Esophagus squamous epithelium (tissue), 5 donors: Measurements from ENCODE around the gene ZFP62. TPM values are rescaled to one million over a fixed set of nuclear protein-coding genes. Genes with fewer than 3 reads are reported as not detected.

ENCODE experiments used
- DNase-seq: peaks from one replicate; lab custom pipeline; 2025; lab: John Stamatoyannopoulos, UW
- H3K27ac ChIP-seq, 4 donors: fragments of 200-600 bp; sonication (generic); one replicate each; pipeline ENCODE4 v1.5.1; 2016 to 2019; ENCODE audit warnings: mild to moderate bottlenecking in 1 of 4
- H3K27me3 ChIP-seq, 4 donors: fragments of 200-600 bp; sonication (generic); 1 replicate in 3 of 4; 2 replicates in 1 of 4; pipeline versions ENCODE4 v1.5.1 to v1.6.0; 2017 to 2021; ENCODE audit warnings: antibody characterized with exemption in 1 of 4
- H3K36me3 ChIP-seq, 3 donors: fragments of 200-600 bp; sonication (generic); one replicate each; pipeline ENCODE4 v1.5.1; 2016 to 2019
- H3K4me1 ChIP-seq, 3 donors: fragments of 200-600 bp; sonication (generic); one replicate each; pipeline ENCODE4 v1.5.1; 2017 to 2019
- H3K4me3 ChIP-seq, 4 donors: fragments of 200-600 bp; sonication (generic); 1 replicate in 3 of 4; 2 replicates in 1 of 4; pipeline ENCODE4 v1.5.1; 2016 to 2019; ENCODE audit warnings: mild to moderate bottlenecking in 2 of 4, moderate library complexity in 1 of 4
- H3K9me3 ChIP-seq, 3 donors: fragments of 200-600 bp; sonication (generic); one replicate each; pipeline ENCODE4 v1.5.1; 2016 to 2019
- POLR2A ChIP-seq, 4 donors: fragments of 450-650 bp; IDR thresholded peaks; one replicate each; pipeline ENCODE4 v1.6.1; 2017; ENCODE audit warnings: antibody characterized with exemption in 4 of 4, mild to moderate bottlenecking in 4 of 4, moderate library complexity in 3 of 4
- WGBS, 2 donors: methylation state at CpG; one replicate each; pipeline ENCODE4 v1.1.5; 2018; 5-methylcytosine and 5-hydroxymethylcytosine counted together
- intact Hi-C: fragments of 100-400 bp; cut with DNase I; formaldehyde crosslinking; loops from one replicate; pipeline ENCODE4 v1.15.0; 2022
- total RNA-seq, 4 donors: library from RNA; depleted of rRNA; stranded (reverse); fragments of >200 nt; gene quantifications; one replicate each; pipeline ENCODE4 v1.1.0, GENCODE V29; 2016
- TF ChIP-seq, protein P1 (sequence below), 6 experiments: fragments of 450-650 bp in 4 of 6; fragments of 200-600 bp in 2 of 6; sonication (generic) in 2 of 6; IDR thresholded peaks; one replicate each; pipeline ENCODE4 v1.5.1; 2016 to 2019; ENCODE audit warnings: antibody characterized with exemption in 6 of 6, mild to moderate bottlenecking in 4 of 6, moderate library complexity in 4 of 6
- donor health status: DM: yes; HTN: yes; CAD: no.

ZFP62 gene
- total RNA-seq, 4 donors from 2014 or later, result 8.9 to 32.6 (median 19.2) TPM

DNA sequence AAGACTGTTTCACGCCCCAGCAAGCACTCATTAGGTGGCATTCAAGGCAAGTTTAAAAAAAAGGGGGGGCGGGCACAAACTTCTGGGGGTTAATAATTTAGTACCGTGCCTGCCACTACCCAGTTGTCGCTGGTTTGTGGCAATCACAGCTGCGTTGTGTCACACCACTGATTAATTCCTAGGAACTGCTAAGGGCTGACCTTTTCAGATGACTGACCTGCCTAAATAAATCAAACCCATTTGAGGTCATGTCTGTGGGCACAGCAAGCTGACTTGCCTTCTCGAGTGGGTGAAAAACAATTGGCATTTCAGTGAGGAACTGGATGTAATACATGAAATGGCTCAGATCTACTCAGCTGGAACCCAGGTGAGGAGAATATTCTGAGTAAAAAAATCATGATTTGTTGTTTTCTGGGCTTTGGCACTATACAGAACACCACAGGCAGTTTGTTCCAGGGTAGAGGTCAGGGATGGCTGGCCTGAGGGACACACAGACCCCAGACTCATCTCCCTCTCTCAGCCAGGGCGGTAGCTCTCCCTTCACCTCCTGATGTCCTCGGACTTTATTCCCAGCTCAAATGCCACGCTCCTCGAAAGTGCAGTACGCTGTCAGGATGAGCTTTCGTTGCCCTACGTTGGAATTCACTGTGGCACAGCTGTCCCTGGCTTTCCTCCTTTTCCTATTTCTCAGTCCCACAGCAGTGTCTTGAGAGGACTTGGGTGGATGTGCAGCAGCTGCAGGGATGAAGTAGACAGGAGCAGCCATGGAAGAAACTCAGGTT, 43.0 kb downstream of the ZFP62 start:
- 48 to 60% methylated on average over 11 to 13 of the region's 13 CpGs for WGBS, 2 donors
- no peaks in the 10 kb centered on the region for H3K27me3 ChIP-seq
- peak overlapping the region in 3 of 4 donors; percentile 68 to 78 (median 70) for H3K27ac ChIP-seq
- H3K9me3 ChIP-seq, result no peaks in the 10 kb centered on the region
- intact Hi-C loops, result no loop called here
- H3K4me1 ChIP-seq, result peaks cover 19 to 74% (median 32%) of the 10 kb centered on the region in 3 donors
- no peak for DNase-seq
- no peak overlapping the region for H3K4me3 ChIP-seq
- H3K36me3 ChIP-seq, result no peaks in the 10 kb centered on the region
- TF ChIP-seq POLR2A (IDR thresholded peaks at IDR 0.05), result no peak
- TF ChIP-seq, protein P1, sequence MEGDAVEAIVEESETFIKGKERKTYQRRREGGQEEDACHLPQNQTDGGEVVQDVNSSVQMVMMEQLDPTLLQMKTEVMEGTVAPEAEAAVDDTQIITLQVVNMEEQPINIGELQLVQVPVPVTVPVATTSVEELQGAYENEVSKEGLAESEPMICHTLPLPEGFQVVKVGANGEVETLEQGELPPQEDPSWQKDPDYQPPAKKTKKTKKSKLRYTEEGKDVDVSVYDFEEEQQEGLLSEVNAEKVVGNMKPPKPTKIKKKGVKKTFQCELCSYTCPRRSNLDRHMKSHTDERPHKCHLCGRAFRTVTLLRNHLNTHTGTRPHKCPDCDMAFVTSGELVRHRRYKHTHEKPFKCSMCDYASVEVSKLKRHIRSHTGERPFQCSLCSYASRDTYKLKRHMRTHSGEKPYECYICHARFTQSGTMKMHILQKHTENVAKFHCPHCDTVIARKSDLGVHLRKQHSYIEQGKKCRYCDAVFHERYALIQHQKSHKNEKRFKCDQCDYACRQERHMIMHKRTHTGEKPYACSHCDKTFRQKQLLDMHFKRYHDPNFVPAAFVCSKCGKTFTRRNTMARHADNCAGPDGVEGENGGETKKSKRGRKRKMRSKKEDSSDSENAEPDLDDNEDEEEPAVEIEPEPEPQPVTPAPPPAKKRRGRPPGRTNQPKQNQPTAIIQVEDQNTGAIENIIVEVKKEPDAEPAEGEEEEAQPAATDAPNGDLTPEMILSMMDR (IDR thresholded peaks at IDR 0.05), result no peak

DNA sequence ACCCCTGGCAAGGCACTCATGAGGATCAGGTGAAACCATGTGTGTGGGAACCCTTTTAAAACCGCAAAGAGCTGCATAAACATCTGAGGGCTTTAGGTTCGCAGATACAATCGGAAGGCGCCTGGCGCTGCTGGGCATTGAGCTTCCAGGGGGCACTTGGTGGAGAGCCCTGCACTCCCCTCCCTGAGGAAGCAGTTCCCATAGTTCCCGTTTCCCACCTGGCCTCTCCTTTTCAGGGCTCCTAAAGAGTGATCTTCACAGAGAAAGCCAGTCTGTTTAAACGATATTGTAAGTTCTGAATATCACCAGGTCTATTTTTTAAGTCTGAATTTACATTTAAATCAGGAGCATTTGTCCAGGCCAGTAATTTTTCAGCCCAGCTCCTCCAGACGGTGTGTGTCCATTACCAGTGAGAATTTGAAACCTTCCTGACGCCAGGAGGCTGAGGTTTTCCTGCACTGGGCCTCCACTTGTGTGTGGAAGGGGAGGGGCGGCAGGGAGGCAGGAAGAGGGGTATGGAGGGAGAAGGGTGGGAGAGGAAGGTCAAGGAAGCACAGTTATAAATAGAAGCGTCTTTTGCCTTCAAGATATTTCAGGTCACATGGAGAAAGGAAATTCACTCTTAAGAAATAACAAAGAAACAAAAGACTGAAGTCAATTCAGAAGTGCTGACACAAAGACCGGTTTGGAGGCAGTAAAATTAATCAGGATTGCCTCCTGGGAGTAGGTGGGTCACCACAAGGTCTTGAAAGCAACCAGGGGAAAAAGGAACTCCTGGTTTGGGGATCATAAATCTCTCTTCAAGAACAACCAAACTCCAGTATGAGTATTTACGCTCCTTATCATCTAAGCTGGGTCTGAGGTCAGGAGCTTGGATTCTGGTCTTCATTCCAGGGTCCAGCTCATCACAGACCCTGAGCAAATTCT, 44.2 kb downstream of the ZFP62 start:
- Histone ChIP-seq H3K9me3 (no peaks in the 10 kb centered on the region), H3K27me3 (no peaks in the 10 kb centered on the region), H3K27ac (peak overlapping the region in 3 of 4 donors; percentile 68 to 78 (median 70)), H3K4me3 (no peak overlapping the region), H3K4me1 (peaks cover 24 to 83% (median 32%) of the 10 kb centered on the region in 3 donors), H3K36me3 (no peaks in the 10 kb centered on the region)
- no peak for DNase-seq
- intact Hi-C loops, result no loop called here
- TF ChIP-seq, protein P1 (IDR thresholded peaks at IDR 0.05), result no peak
- TF ChIP-seq POLR2A (IDR thresholded peaks at IDR 0.05), result no peak
- 40 to 50% methylated on average over 12 to 13 of the region's 13 CpGs for WGBS, 2 donors

DNA sequence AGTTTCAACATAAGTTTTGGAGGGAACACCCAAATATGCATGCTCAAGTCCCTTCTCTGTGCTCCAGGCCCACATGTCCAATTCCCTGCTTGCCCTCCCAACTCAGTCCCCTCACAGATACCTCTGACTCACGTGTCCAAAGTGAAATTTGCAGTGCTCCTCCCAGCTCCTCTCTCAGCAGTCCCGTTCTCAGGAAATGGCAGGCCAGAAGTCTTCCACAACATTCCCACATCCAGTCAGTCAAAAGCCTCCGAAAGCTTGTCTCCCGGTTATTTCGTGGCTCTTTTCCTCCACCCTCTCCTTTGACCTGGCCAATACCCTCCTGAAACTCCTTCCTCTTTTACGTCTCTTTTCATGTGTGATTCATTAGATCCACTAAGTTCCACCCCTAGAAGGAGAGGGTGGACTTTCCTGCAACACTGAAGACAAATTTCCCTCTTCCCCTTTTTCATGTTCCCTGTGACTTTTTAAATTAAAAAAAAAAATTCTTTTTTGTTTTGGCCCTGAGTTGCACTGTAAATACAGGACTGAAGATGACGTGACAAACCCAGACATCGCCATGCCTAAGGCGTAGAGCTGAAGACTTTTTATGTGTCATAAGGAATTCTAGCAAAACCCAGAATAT, 45.7 kb downstream of the ZFP62 start:
- no peaks in the 10 kb centered on the region for H3K36me3 ChIP-seq
- peak overlapping the region; percentile 11 to 70 (median 66) for H3K27ac ChIP-seq
- peaks cover 32 to 81% (median 35%) of the 10 kb centered on the region in 3 donors for H3K4me1 ChIP-seq
- WGBS, 2 donors, result 62 to 71% methylated on average over 9 of the region's 9 CpGs
- no peaks in the 10 kb centered on the region for H3K27me3 ChIP-seq
- no peaks in the 10 kb centered on the region for H3K9me3 ChIP-seq
- intact Hi-C loops, result no loop called here
- TF ChIP-seq POLR2A (IDR thresholded peaks at IDR 0.05), result peak in 1 of 4 donors; percentile 50
- TF ChIP-seq, protein P1 (IDR thresholded peaks at IDR 0.05), result no peak
- H3K4me3 ChIP-seq, result peak overlapping the region in 3 of 4 donors; percentile 4 to 45 (median 22)
- no peak for DNase-seq

DNA sequence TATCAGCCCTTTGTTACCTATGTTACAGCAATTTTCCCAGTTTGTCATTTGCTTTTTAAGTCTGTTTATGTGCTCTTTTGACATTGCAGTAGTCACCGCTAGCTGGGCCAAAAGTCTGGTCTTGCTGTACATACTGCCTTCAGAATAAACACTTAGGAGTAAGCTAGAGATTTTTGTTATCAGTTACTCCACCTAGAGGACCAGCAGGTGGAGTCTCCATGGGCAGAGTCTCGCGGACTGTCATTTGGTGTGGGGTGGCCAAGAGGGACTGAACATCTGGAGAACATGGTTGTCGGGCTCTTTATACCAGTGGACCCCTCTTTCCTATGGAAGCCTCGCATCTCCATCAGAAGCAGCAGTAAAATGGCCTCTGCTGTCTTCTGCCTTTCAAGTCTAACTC, 47.7 kb downstream of the ZFP62 start:
- DNase-seq, result no peak
- no peaks in the 10 kb centered on the region for H3K9me3 ChIP-seq
- TF ChIP-seq, protein P1 (IDR thresholded peaks at IDR 0.05), result no peak
- TF ChIP-seq POLR2A (IDR thresholded peaks at IDR 0.05), result no peak
- peak overlapping the region in 1 of 4 donors; percentile 29 for H3K27ac ChIP-seq
- 83 to 94% methylated on average over 3 to 5 of the region's 5 CpGs for WGBS, 2 donors
- H3K27me3 ChIP-seq, result no peaks in the 10 kb centered on the region
- no peaks in the 10 kb centered on the region for H3K36me3 ChIP-seq
- intact Hi-C loops, result no loop called here
- H3K4me3 ChIP-seq, result peak overlapping the region in 2 of 4 donors; percentile 16 to 21
- H3K4me1 ChIP-seq, result peaks cover 34 to 81% (median 44%) of the 10 kb centered on the region in 3 donors
